WI38 (cell line): Measurements from ENCODE around the gene NRP2.
A peak's percentile ranks its signal among the peaks of the same experiment; 100 is the strongest.

ENCODE experiments used
- H3K4me3 ChIP-seq: 2 replicates; pipeline ENCODE4 v1.5.1; 2011; ENCODE audit warnings: low read depth, mild to moderate bottlenecking, control low read depth, low read length
- TF ChIP-seq, protein P1 (sequence below): IDR thresholded peaks from 2 replicates; pipeline ENCODE4 v1.5.1; 2012; ENCODE audit warnings: low read depth, mild to moderate bottlenecking, control low read depth, low read length

Gene NRP2

DNA sequence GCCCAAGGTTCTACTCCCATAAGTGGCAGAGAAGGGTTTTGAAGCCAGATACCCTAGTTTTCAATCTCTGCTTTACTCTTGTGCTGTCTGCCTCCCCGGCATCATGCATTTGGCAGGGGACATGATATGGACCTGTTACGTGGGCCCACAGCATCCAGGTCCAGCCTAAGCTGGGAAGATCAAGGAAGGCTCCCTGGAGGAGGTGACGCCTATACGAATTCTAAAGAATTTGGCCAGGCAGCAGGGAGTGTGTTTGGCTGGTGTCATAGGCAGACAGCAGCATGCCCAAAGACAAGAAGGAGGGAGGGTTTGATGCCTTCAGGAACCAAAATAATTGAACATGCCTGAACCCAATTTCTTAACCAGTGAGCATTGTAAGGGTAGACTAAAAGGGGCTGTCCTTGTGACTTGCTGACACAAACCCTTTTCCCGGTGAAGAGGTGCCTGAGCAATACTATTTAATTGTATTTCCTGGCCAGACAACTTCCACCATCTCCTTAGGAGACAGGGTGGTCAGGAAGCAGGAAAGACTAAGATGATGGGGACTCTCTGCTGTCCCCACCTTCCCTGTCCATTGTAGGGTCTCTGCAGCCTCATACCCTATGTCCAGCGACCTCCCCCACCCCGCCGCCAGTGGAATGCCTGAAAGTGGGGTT is 21.3 kb downstream of the NRP2 start:
- TF ChIP-seq, protein P1, sequence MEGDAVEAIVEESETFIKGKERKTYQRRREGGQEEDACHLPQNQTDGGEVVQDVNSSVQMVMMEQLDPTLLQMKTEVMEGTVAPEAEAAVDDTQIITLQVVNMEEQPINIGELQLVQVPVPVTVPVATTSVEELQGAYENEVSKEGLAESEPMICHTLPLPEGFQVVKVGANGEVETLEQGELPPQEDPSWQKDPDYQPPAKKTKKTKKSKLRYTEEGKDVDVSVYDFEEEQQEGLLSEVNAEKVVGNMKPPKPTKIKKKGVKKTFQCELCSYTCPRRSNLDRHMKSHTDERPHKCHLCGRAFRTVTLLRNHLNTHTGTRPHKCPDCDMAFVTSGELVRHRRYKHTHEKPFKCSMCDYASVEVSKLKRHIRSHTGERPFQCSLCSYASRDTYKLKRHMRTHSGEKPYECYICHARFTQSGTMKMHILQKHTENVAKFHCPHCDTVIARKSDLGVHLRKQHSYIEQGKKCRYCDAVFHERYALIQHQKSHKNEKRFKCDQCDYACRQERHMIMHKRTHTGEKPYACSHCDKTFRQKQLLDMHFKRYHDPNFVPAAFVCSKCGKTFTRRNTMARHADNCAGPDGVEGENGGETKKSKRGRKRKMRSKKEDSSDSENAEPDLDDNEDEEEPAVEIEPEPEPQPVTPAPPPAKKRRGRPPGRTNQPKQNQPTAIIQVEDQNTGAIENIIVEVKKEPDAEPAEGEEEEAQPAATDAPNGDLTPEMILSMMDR = no peak
- H3K4me3 ChIP-seq = no peak overlapping the region

DNA sequence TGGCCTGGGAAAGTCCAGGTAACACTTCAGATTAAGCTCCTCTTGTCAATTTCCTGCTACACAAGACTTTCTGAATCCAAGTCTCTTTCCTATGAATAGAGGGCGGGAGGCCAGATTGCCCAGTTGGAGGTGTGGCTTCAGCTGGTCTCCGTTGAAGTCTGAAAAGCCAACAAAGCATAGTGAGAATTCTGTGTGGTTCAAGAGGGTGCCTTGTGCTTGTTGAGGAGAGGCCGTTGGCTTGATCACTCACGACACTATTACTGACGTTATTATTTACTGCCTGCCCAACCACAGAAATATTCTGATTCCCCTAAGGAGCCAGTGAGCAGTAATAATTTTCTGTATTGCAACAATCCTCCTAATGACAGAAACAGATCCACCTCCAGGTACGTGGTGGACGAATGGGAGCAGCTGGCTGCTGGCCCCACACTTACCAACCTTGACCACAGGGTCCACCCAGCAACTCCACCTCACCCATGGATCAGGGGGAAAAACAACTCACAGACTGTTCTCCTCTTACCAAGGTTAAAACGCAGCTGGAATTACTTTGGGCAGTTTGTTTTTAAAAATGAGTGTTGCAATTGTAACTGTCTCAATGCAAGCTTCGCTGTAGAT is 21.9 kb downstream of the NRP2 start:
- TF ChIP-seq, protein P1 = no peak
- H3K4me3 ChIP-seq = no peak overlapping the region

DNA sequence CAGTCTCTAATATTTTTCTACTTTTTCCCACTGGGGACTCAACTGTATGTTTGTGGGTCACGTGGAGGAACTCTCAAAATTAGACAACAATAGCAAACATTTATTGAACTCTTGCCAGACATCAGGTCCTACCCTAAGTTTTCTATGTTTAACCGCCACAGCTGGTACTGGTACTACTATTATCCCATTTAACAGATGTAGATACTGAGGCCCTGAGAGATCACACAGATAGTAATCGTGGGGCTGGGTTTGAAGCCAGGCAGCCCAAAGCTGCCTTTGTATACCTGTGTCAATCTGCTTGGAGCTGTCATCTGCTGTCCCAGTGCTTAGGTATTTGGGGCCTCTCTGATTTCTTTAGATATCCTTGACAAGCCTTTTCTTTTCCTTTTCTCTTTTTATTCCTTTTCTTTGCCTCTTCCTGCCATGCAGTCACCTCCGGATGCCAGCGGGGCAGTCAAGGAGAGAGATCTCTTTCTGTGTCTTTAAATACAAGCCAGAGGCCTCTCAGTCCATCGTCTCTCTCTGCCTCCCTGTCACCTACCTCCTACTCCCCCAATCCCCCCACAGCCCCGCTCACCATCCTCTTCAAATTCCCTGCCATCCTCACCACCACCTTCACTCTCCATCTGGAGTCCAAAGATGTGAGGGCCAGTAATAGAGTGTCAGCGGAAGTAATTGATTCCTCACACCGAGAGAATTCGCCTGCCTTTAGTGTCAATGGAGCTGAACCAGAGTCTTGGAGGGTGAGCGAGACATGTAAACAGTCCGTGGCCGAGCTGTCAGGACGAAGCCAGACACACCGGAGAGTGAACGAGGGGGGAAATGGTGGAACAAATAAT is 23.4 kb downstream of the NRP2 start:
- TF ChIP-seq, protein P1 = no peak

DNA sequence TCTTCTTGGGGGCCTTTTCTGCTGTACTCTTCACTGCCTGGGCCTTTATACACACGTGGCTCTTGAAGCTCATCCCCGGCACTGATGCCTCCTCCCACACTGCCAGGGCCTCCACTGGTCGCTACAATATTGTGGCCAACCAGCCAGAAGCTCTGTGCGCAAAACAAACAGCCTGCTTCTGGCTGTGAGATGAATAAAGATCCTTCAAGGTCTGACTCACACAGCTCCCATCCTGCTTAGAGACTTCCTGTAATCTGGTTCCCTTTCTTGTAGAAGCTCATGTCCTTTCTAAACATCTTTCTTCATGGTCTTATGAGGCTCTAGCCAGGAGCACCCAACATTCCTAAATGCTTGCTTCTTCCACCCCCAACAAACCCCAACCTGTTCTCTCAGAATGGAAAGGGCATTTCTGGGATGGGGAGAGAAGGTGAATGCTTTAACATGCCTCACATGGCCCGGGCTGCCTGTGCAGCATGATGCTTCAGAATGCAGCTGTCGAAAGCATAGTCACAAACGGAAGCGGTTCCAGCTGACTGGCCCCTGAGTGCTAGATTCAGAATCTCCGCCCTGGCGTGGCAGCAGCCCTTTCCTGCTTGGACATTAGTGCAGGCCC is 24.6 kb downstream of the NRP2 start:
- H3K4me3 ChIP-seq = peak overlapping the region; percentile 21; the same call in 1 of the 2 replicates
- TF ChIP-seq, protein P1 = no peak

More for the DNA sequence above, 23.4 kb downstream of the NRP2 start:
- H3K4me3 ChIP-seq = no peak overlapping the region

DNA sequence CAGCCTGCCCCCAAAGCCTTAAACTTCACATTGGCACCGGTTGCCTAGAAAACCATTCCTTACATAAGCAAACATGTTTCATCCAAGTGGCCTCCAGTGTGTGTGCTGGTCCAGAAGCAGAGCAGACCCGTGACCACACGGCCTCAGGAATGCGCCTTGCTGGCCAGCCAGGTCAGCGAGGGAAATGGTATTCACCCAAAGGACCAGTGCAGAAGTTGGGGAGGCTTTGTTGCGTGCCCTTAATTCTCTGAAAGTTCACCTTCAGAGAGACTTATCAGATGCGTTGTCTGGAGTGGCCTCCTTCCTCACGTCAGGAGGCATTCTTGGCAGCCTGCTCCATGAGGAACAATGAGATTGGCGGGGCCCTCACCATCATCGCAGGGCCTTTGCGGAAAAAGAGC is 25.9 kb downstream of the NRP2 start:
- TF ChIP-seq, protein P1 = no peak
- no peak overlapping the region for H3K4me3 ChIP-seq

DNA sequence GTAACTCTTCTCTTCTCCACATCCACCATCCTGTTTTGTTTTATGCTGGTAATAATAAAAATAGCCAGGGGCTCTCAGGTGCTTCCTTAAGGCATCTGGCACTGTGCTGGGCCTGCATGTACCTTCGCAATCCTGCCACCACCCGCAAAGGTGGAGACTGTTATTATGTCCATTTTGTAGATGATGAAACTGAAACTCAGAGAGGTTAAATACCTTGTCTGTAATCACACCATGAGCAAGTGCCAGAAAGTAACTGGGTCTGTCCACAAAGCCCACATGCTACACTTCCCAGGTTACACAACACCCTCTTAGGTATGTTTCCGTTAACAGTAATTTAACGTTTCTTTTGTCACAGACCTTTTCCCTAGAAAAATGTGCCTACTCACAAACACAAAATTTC is 27.0 kb downstream of the NRP2 start:
- TF ChIP-seq, protein P1 = no peak

More for the DNA sequence above, 27.0 kb downstream of the NRP2 start:
- H3K4me3 ChIP-seq = no peak overlapping the region
